HepG2 (cell line): ENCODE measurements around the gene EIF5B. TPM values are rescaled to one million over a fixed set of nuclear protein-coding genes. Genes with fewer than 3 reads are reported as not detected.
"Not testable (repeated sequence)": the region's sequence is repeated elsewhere in the genome, so short reads cannot be mapped to it uniquely, and the experiment has no call there.

Source experiments
- ATAC-seq: fragments of 200-7000 bp; cut with Tn5 transposase; 3 replicates; pipeline ENCODE4 v1.9.1; 2020; ENCODE audit warnings: mild to moderate bottlenecking, moderate library complexity
- BruUV-seq: library from RNA; stranded (reverse); fragments of 400-500 nt; replicated peaks from 2 replicates; lab custom pipeline; 2021; lab: Mats Ljungman, UMichigan
- CTCF ChIA-PET: fragments of 300-600 bp; formaldehyde crosslinking; extraction: SDS; loops from one replicate; lab custom pipeline; 2021; ENCODE audit warnings: low total read pairs, inconsistent platforms, low intra/inter-chr PET ratio; lab: Yijun Ruan, JAX
- POLR2A ChIA-PET: fragments of 350-600 bp; sonication (Branson Sonifier 250); formaldehyde crosslinking; loops from one replicate; lab custom pipeline; 2020; ENCODE audit warnings: antibody characterized with exemption, inconsistent platforms; lab: Yijun Ruan, JAX
- DNase-seq: peaks from one replicate; pipeline ENCODE4 v3.0.0-alpha.2; 2015; ENCODE audit warnings: low spot score
- FAIRE-seq: peaks from 3 replicates; lab custom pipeline; 2011; peaks lifted over from hg19 to GRCh38; lab: Jason Lieb, UNC
- H2AFZ ChIP-seq: one replicate; pipeline ENCODE4 v1.6.1; 2011; ENCODE audit warnings: low read length, inconsistent platforms
- H3K27ac ChIP-seq: fragments of 300-600 bp; 3 replicates; pipeline ENCODE4 v1.8.0; 2011; ENCODE audit warnings: mixed run types, mild to moderate bottlenecking, mixed read lengths, low read length, inconsistent platforms; ENCODE audit not compliant: insufficient read depth; ENCODE audit errors: extremely low read length
- H3K27me3 ChIP-seq, 2 experiments: fragments of 200-600 bp in 1 of 2; 2 replicates in 1 of 2; 3 replicates in 1 of 2; pipeline versions ENCODE4 v1.6.0 to v1.8.0; 2011; ENCODE audit warnings: low read length in 2 of 2, mild to moderate bottlenecking in 2 of 2, moderate library complexity in 2 of 2, inconsistent platforms in 1 of 2; ENCODE audit not compliant: insufficient read depth in 2 of 2, control insufficient read depth in 1 of 2
- H3K36me3 ChIP-seq, 2 experiments: fragments of 200-600 bp in 1 of 2; replicated peaks in 1 of 2; 2 replicates in 1 of 2; 3 replicates in 1 of 2; pipeline versions ENCODE4 v1.5.1 to v1.8.0; 2011; ENCODE audit warnings: low read length in 2 of 2, inconsistent platforms in 1 of 2; ENCODE audit not compliant: insufficient read depth in 2 of 2, control insufficient read depth in 1 of 2
- H3K4me1 ChIP-seq: 2 replicates; pipeline ENCODE4 v1.5.1; 2012; ENCODE audit warnings: low read length, inconsistent platforms; ENCODE audit not compliant: insufficient read depth
- H3K4me2 ChIP-seq: 2 replicates; pipeline ENCODE4 v1.6.0; 2011; ENCODE audit warnings: low read depth, low read length, inconsistent platforms
- H3K4me3 ChIP-seq, 3 experiments: fragments of 200-600 bp in 1 of 3; sonication (generic), shearing (Covaris generic) in 1 of 3; replicated peaks in 1 of 3; 2 replicates each; pipeline ENCODE4 v1.5.1; 2011 to 2016; ENCODE audit warnings: low read length in 3 of 3, inconsistent platforms in 2 of 3, low read depth in 2 of 3, mild to moderate bottlenecking in 2 of 3, control low read depth in 1 of 3, mixed read lengths in 1 of 3; ENCODE audit not compliant: insufficient read depth in 1 of 3
- H3K79me2 ChIP-seq: one replicate; pipeline ENCODE4 v1.6.1; 2011; ENCODE audit warnings: low read length, inconsistent platforms; ENCODE audit not compliant: insufficient read depth
- H3K9ac ChIP-seq: 2 replicates; pipeline ENCODE4 v1.6.0; 2011; ENCODE audit warnings: mild to moderate bottlenecking, low read depth, low read length, inconsistent platforms; ENCODE audit not compliant: insufficient read depth
- H3K9me3 ChIP-seq: 2 replicates; pipeline ENCODE4 v1.5.1; 2012; ENCODE audit warnings: mild to moderate bottlenecking, low read length
- H4K20me1 ChIP-seq: 2 replicates; pipeline ENCODE4 v1.6.0; 2011; ENCODE audit warnings: inconsistent platforms, mild to moderate bottlenecking, low read length, moderate library complexity; ENCODE audit not compliant: insufficient read depth
- MAFK ChIP-seq, 2 experiments: IDR thresholded peaks in 1 of 2; conservative IDR thresholded peaks in 1 of 2; 2 replicates each; pipeline ENCODE4 v1.6.1; 2011; ENCODE audit warnings: improper control_type of control experiment in 2 of 2, low read length in 2 of 2
- ZNF841 ChIP-seq: sonication (generic); formaldehyde crosslinking; IDR thresholded peaks from 2 replicates; pipeline ENCODE4 v1.8.1; 2023; ENCODE audit warnings: missing genetic modification reagents, borderline replicate concordance
- WGBS: methylation state at CpG from one replicate; pipeline ENCODE4 v1.1.6; 2017; ENCODE audit warnings: low lambda C conversion rate; 5-methylcytosine and 5-hydroxymethylcytosine counted together
- in situ Hi-C: cut with HindIII; loops from 2 replicates; pipeline ENCODE4 v1.10.0; 2017; ENCODE audit warnings: low pct_unique_long_range_greater_than_20kb; ENCODE audit not compliant: extremely low pct_ligation_motif_present
- intact Hi-C: fragments of 100-400 bp; cut with micrococcal nuclease; formaldehyde crosslinking; loops from one replicate; pipeline ENCODE4 v1.10.0; 2022; ENCODE audit not compliant: unreplicated experiment
- polyA plus RNA-seq, 8 experiments: library from polyadenylated mRNA; depleted of rRNA in 3 of 8; stranded (reverse) in 7 of 8; unstranded in 1 of 8; fragments of >200 nt; fragmentation: Illumina TruSeq in 4 of 8; extraction: Trizol in 4 of 8; gene quantifications; 2 replicates each; pipeline versions ENCODE4 v1.2.1 to v1.2.3, GENCODE V29; 2011 to 2016; ENCODE audit warnings: low read depth in 4 of 8, missing spikeins in 1 of 8, mixed read lengths in 1 of 8; ENCODE audit not compliant: insufficient read depth in 1 of 8
- total RNA-seq, 5 experiments: library from RNA; depleted of rRNA; stranded (reverse); fragments of >200 nt; fragmentation: Illumina TruSeq; extraction: Trizol; gene quantifications; 2 replicates each; pipeline ENCODE4 v1.2.3, GENCODE V29; 2016; ENCODE audit warnings: low read depth in 1 of 5

Gene EIF5B
- total and polyA plus RNA-seq, 2 of the 13 experiments (the other 11 are each of a cell fraction or from before 2014, with no cell fraction given) = 8.8 to 32.1 TPM

DNA sequence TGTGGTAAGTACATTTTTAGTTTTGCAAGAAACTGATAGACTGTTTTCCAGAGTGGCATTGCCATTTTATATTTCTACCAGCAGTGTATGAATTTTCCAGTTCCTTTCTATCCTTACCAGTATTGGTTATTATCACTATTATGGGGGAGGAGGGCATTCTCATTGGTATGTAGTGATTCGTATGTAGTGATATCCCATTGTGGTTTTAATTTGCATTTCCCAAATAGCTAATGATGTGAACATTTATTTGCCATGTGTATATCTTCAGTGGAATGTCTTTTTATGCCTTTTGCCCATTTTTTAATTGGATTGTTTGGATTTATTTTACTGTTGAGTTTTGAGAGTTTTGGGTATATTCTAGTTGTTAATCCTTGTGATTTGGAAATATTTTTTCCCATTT, 16.9 kb downstream of the EIF5B start:
- ChIA-PET CTCF (no interaction called here), POLR2A (interaction anchor here (2.4 kb wide), 1 partner anchor 18 kb away, joined by 9 read pairs; the partner anchor contains the start of genes EIF5B and TXNDC9)
- H3K27ac ChIP-seq = no peak overlapping the region
- no peak overlapping the region for H2AFZ ChIP-seq
- H3K36me3 ChIP-seq = 0 out of 5 replicates have a peak, but pooled peaks cover 0 to 5% of the 10 kb centered on the region in 2 experiments
- DNase-seq (no peak), ATAC-seq (no peak), FAIRE-seq (no peak)
- no peaks in the 10 kb centered on the region for H3K27me3 ChIP-seq
- H3K4me3 ChIP-seq = no peak overlapping the region
- no peaks in the 10 kb centered on the region for H3K4me1 ChIP-seq
- in situ Hi-C loops (no loop called here), intact Hi-C loops (no loop called here)
- H3K4me2 ChIP-seq = no peak overlapping the region
- 96% methylated on average over 1 of the region's 1 CpG for WGBS
- BruUV-seq = no TSS peak
- peaks cover 6% of the 10 kb centered on the region for H4K20me1 ChIP-seq
- no peak overlapping the region for H3K9ac ChIP-seq
- H3K79me2 ChIP-seq = peaks cover 94% of the 10 kb centered on the region
- no peaks in the 10 kb centered on the region for H3K9me3 ChIP-seq
- no peak for TF ChIP-seq ZNF841 (CRISPR knock-in tag)
- TF ChIP-seq MAFK (conservative IDR thresholded peaks at IDR 0.05 in 1 of 2, IDR thresholded peaks at IDR 0.05 in 1 of 2; ENCODE audit: low read length in 2 of 2) = no peak

- H3K9ac ChIP-seq, H3K36me3 ChIP-seq, DNase-seq, H3K9me3 ChIP-seq, H3K4me3 ChIP-seq, H2AFZ ChIP-seq, in situ Hi-C loops, intact Hi-C loops, H3K4me1 ChIP-seq, H3K4me2 ChIP-seq, H4K20me1 ChIP-seq, CTCF ChIA-PET, H3K27me3 ChIP-seq, BruUV-seq, FAIRE-seq, ATAC-seq, H3K27ac ChIP-seq: not testable (repeated sequence)
- WGBS = 97% methylated on average over 8 of the region's 8 CpGs
- H3K79me2 ChIP-seq = peaks cover 94% of the 10 kb centered on the region
- POLR2A ChIA-PET = interaction anchor here (2.4 kb wide), 1 partner anchor 19 kb away, joined by 9 read pairs; the partner anchor contains the start of genes EIF5B and TXNDC9
These were observed 17.6 kb downstream of the EIF5B start for GRCh38 chr2:99354825-99355224.
